NCI-H345 treated with DMSO at 0.1 percent for 48 hours (cell line): ENCODE data around the gene IFITM10.
A peak's percentile ranks its signal among the peaks of the same experiment; 100 is the strongest.
"Not testable (repeated sequence)": the region's sequence is repeated elsewhere in the genome, so short reads cannot be mapped to it uniquely, and the experiment has no call there.

ENCODE experiments used
- DNase-seq: peaks from one replicate; lab custom pipeline; 2025; ENCODE audit not compliant: unreplicated experiment; lab: John Stamatoyannopoulos, UW

Gene IFITM10

DNA sequence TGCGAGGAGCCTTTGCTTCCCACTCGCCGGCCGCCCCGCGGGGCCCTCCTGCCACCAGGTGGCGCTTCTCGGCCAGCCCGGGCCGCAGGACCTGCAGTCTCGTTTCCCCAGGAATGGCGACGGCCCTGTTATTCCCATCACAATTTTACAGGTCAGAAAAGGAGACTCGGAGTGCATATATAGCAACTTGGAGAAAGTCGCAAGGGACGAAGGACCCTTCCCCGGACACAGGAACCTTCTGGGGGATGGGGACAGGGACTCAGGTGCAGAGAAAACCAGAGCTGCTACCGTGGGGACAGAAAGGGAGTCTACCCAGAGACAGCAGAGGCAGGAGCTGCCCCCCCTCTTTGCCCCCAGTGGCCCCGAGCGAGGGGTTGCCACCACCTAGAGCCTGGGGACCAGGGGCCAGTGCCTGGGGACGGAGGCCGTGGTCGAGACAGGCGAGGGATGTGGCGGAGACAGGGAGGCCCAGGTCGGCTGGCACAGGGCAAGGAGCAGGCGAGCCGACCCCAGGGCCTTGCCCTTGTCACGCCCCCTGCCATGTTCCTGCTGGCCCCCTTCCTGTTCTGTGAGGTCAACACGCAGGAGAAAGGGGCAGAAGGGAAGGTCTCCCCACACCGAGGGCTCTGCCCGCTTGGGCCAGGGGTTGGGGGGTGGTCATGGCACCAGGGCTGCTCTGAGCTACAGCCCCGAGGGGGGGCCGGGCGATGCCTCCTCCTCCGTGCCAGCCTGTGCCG, 56.9 kb downstream of the IFITM10 start:
- DNase-seq, result peak; percentile 72

DNA sequence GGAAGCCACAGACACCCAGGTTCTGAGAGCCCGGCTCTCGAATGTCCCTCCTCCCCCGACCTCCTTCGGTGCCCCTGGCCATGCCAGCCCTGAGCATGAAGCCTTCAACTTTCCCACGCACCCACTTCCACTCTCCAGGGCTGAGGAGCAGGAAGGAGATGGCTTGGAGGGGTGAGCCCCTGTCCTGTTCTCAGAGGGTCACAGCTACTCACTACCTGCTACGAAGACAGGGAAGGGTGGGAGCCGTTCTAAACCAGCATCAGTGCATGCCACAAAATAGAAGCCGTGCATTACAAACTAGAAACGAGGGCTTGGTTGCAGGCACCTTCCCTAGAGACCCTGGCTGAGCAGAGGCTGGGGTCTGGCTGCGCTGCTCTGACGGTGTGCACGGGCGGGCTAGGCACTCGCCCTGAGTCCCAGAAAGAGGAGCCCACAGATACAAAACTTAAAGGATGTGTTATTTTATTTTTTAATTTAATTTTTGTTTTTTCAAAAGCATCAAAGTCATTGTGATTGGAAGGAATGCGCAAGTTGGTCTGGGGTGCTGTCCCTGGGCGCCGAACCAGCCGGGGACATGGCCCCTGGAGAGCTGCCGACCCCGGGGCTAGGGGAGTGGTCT, 57.6 kb downstream of the IFITM10 start:
- no peak for DNase-seq

DNA sequence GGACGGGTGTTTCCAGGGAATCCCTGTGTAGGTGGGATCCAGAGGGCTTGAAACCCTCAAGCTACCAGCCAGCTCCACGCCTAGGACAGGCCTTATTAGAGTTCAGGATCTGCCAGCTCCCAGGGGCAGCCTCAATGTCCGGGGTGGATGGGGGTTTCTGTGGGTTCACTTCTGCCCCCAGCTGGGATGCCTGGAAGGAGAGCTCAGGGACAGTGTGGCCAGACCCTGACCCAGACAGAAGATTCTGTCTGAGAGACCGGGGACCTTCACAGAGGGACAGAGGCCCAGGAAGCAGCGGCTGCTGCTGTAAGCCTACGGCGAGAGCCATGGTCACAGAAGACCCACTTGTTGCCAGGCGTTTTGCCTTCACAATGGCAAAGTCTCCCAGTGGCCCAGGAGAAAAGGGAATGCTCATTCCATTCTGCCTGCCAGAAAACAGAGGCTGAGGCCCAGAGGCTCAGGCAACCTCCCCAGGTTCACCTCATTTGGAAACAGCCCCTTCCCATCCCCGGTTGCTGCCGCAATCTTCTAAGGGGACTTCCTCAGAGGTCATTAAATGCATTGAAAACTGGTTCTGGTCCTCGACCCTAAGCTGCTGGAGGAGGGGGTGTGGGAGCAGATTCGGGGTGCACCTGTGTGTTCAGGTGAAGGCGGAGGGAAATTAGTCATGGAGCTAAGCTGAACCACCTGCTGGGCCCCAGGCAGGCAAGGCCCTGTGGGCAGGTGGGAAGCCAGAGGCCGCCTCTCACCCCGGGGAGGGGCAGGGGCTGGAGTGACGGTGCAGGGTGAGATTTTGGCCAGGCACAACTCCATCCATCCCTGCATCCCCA, 58.3 kb downstream of the IFITM10 start:
- no peak for DNase-seq

DNA sequence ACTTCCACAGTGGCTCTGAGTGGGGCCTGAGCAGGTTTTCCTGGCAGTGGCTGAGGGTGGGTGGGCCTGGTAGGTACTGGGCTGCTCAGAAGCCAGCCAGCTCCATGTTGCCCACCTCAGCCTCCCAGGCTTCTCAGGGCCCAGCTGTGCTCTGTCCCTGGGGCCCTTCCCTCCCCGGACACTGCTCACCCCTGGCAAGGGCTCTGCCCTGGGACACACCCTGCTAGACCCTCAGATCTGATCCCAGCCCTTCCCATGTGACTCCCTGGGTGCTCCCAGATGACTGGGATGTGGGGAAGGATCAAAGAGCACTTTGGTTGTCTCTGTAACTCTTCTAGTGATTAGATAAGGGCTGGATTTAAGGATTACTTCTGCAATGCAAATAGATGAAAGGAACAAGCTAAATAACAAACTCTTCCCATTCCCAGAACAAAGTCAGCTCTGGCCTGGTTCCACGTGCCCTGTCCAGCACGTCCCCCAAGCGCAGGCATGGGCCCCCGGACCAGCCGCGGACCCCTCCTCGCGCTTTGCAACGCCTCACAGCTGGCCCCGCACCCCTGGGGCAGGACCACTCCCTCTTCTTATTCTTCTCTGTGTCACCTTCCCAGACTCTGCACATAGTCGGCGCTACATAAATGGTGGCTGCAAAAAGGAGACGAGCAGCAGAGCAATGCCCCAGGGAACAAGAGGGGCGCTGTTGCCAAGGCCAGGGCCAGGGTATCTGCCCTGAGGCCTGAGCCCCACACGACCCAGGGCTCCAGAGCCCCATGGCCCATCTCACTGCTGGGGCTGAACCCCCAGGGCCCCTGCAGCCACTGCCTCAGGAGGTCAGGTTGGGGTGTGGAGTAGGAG, 59.1 kb downstream of the IFITM10 start:
- DNase-seq, result no peak

DNA sequence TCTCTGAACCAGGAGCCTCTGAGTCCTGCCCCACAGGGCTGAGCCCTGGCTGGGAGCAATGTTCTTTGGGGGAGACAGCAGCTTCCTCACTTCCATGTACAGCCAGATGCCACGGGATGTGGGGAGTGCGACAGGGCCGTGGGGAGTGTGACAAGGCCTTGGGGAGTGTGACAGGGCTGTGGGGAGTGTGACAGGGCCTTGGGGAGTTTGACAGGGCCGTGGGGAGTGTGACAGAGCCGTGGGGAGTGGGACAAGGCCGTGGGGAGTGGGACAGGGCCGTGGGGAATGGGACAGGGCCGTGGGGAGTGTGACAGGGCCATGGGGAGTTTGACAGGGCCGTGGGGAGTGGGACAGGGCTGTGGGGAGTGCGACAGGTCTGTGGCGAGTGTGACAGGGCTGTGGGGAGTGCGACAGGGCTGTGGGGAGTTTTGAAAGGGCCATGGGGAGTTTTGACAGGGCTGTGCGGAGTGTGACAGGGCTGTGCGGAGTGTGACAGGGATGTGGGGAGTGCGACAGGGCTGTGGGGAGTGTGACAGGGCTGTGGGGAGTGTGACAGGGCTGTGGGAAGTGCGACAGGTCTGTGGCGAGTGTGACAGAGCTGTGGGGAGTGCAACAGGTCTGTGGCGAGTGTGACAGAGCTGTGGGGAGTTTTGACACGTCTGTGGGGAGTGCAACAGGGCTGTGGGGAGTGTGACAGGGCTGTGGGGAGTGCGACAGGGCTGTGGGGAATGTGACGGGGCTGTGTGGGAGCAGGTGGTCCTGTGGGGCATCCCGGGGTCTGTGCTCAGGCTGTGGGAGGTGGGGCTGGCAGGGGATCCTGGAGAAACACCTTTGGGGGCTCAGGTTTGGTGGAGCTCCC, 60.0 kb downstream of the IFITM10 start:
- no peak for DNase-seq

DNA sequence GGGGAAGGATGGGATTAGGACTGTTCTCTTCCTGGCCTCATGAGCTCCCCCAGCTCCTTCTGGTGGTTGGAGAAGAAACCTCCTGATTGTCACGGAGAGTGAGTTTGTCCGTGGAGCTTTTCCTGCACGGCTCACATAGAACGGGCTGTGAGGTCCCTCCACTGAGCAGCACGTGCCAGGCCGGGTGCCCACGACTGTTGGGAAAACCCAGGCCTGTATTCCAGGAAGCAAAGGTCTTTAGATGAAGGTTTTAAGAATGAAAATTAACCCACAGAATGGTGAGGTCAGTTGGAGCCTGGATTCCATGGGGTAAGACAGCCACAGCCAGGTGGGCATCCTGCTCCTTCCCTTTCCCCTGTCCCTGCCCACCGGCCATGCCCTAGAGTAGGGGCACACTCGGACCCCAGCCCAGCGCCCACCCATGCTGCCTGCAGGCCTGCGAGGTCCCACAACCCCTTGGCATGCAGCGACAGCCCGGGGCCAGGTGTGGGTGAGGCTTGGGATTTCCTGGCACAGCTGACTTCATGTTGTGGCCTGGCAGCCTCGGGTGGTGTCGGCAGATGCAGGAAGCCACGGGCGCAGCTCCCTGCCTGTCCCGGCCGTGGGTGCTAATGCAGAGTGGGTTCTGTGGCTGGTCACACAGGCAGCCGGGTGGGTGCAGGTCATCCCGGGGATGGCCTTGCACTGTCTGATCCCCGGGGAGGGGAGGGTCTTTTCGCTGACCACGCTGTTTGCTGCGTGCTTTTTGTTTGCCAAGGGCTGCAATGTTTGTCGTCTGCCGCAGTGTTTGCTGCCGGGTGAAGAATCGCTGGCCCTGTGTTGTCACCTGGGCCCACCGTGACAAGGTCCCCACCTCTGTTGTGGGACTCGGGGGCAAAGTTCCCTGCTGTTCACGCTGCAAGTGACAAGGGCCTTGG, 60.9 kb downstream of the IFITM10 start:
- DNase-seq, result not testable (repeated sequence)

DNA sequence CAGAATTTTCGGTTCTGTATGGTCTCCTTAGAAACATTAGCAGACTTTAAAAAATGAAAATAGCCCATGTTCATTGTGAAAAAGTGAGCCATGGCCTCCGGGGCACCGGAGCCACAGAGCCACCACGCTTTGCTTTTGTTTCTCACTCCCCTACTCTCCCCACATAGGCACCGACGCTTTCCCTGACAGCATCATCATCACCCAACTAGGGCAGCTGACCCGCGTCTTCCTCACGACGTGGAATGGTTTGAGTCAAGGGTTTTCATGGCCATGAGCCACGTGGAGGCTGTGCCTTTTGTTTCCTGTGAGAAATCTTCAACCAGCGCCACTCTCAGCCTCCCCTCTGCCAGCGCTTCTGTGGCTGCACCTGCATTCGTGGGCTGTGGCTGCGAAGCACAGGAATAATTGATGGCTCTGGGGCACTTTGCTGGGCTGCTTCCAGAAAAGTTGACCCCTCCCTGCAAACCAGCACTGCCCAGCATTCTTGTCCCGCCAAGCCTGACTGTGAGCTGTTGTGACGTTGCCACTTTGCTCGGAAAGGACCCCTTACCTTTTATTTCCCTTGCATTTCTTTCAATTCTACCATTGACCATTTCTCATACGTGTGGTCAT, 62.0 kb downstream of the IFITM10 start:
- not testable (repeated sequence) for DNase-seq

DNA sequence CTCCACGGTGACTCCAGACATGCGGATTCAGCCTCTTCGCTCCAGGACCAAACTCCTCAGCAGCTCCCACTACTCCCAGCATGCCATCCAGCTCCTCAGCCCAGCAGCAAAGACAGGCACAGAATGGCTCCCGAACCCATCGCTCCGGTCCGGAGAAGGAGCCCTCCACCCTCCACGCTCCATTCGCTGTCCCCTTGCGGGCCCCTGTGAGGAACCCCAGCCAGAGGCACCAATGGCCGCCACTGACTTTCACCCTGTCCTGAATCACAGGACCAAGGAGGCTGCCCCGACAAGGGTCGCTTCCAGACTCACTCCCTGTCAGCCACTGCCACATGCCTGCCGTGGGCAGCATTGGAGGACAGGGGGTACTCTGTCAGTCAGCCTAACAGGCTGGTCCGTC, 64.2 kb downstream of the IFITM10 start:
- not testable (repeated sequence) for DNase-seq

DNA sequence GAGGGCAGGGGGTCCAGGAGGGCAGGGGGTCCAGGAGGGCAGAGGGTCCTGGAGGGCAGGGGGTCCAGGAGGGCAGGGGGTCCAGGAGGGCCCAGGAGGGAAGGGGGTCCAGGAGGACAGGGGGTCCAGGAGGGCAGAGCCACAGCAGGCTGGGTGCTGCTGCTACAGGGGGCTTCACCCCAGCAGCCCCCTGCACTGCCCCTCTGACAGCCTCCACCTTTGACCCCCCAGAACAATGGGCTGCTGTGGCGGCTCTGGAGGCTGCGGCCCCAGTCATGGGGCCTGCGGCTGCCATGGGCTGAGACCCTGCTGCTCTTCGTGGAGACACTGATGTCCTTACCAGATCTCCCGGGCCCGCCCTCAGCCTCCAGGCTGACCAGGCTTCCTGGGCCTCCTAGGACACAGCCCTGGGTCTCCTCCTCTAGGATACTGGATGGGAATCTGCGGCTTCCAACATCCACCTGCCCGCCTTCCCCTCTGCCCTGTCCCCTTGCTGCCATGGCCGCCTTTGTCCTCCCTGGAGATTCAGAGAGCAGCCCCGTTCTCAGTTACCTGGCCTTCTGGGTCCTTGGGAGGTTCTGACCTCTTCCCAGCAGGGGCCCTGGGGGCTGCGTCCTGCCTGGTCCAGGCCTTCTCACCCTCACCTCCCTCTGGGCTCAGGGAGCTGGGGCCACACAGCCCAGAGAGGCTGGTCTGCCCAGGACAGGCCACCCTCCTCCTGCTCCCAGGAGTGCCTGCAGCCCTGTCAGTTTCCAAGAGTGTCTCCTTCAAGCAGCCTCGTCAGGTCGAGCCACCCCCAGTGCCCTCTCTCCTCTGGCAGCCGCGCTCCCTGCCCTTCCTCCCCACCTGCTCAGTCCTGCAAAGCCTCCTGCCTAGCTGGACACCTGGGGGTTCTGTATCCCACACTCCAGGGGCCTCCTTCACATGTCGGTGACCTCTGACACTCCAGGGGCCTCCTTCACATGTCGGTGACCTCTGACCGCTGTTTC, 65.2 kb downstream of the IFITM10 start:
- not testable (repeated sequence) for DNase-seq

DNA sequence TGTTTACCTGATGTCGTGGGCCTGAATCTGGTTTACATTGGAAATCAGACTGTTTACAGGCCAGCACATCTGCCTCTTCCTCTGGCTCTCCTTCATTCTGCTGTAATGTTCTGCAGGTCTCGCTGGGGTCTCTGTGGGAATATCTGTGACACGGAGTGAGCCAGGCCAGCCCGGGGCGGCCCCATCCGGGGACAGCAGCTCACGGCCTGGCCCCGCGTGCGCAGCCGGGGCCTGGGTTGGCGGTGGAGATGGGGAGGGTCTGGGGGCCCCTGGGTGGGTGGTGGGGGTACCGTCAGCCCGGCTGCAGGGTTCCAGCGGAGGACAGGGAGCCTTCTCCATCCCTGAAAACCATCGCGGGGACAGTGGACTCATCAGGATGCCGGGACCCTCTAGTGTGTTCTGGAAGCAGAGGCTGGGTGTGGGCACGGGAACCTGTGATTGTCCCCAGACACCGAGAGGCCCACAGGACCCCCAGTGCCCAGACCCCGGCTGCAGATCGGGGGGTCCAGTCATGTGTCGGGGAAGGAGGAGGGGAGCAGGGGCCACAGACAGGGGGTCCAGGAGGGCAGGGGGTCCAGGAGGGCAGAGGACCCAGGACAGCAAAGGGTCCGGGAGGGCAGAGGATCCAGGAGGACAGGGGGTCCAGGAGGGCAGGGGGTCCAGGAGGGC, 66.4 kb downstream of the IFITM10 start:
- DNase-seq, result not testable (repeated sequence)

DNA sequence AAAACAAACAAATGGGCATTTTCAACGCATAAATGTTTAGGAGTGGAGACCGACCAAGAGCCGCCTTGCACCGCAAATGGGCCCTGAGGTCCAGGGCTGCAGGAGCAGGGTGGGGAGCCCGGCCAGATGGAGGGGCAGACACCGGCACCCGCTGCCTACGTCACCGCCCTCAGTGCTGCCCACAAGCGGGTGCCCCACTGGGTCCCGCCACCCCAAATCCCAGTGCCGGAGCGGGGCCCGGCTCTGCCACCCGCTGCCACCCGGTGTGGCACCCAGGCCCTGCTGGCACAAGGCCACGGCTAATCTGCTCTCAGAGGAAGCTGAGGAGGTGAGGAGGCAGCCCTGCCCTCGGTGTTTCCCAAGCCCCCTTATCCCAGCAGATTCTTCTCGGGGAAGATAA, 67.2 kb downstream of the IFITM10 start:
- DNase-seq, result not testable (repeated sequence)
